Kidney (tissue), 14 donors: ENCODE data around the gene NDUFA3. TPM values are rescaled to one million over a fixed set of nuclear protein-coding genes. Genes with fewer than 3 reads are reported as not detected.

Source experiments
- DNase-seq, 5 donors: peaks; one replicate each; pipeline ENCODE4 v3.0.0-alpha.2; 2013 to 2020
- FAIRE-seq: peaks from 2 replicates; lab custom pipeline; 2012; peaks lifted over from hg19 to GRCh38; lab: Jason Lieb, UNC
- H3K27ac ChIP-seq, 2 donors: one replicate each; pipeline ENCODE4 v1.7.0; 2013; ENCODE audit warnings: low read depth in 2 of 2, low read length in 2 of 2, inconsistent platforms in 1 of 2
- H3K27me3 ChIP-seq: one replicate; pipeline ENCODE4 v1.7.1; 2013; ENCODE audit warnings: low read length, inconsistent platforms; ENCODE audit not compliant: control insufficient read depth, insufficient read depth
- H3K36me3 ChIP-seq, 3 donors: one replicate each; pipeline versions ENCODE4 v1.7.0 to v1.7.1; 2013; ENCODE audit warnings: low read length in 3 of 3, control low read depth in 1 of 3, inconsistent platforms in 1 of 3; ENCODE audit not compliant: insufficient read depth in 3 of 3, control insufficient read depth in 2 of 3
- H3K4me1 ChIP-seq, 3 donors: one replicate each; pipeline versions ENCODE4 v1.7.0 to v1.7.1; 2013; ENCODE audit warnings: low read length in 3 of 3, inconsistent platforms in 1 of 3, low read depth in 1 of 3; ENCODE audit not compliant: control insufficient read depth in 2 of 3, insufficient read depth in 2 of 3
- H3K4me3 ChIP-seq, 3 donors: one replicate each; pipeline versions ENCODE4 v1.7.0 to v1.8.1; 2013; ENCODE audit warnings: low read length in 3 of 3, control low read depth in 1 of 3, inconsistent platforms in 1 of 3
- H3K9ac ChIP-seq, 3 donors: one replicate each; pipeline versions ENCODE4 v1.7.0 to v1.7.1; 2013; ENCODE audit warnings: low read length in 3 of 3, control low read depth in 1 of 3, inconsistent platforms in 1 of 3
- H3K9me3 ChIP-seq, 3 donors: one replicate each; pipeline versions ENCODE4 v1.7.0 to v1.7.1; 2013; ENCODE audit warnings: low read length in 3 of 3, control low read depth in 1 of 3, inconsistent platforms in 1 of 3; ENCODE audit not compliant: control insufficient read depth in 2 of 3, insufficient read depth in 1 of 3
- CTCF ChIP-seq: IDR thresholded peaks from 3 replicates; pipeline ENCODE4 v1.5.1; 2012; ENCODE audit warnings: mild to moderate bottlenecking, moderate library complexity, borderline replicate concordance; ENCODE audit not compliant: insufficient read depth; ENCODE audit errors: extremely low read depth
- intact Hi-C: fragments of 100-400 bp; cut with DNase I; formaldehyde crosslinking; loops from one replicate; pipeline ENCODE4 v1.11.1; 2022
- polyA plus RNA-seq: library from polyadenylated mRNA; stranded (reverse); fragments of 350-450 nt; fragmentation: Illumina TruSeq; extraction: RNeasy Lipid Tissue Mini Kit (QIAGEN cat#74804); gene quantifications from one replicate; pipeline ENCODE4 v1.2.3, GENCODE V29; 2014; ENCODE audit warnings: low read depth, low replicate concordance; ENCODE audit not compliant: insufficient read depth
- total RNA-seq: library from RNA; stranded (reverse); fragmentation: NEBNext Ultra II Directional; extraction: Animal tissue kit (Norgen Biotek cat#: 25700); gene quantifications from one replicate; pipeline ENCODE4 v1.2.1, GENCODE V29; 2021
- donor health status: control.
- donor health status: control.
- donor health status: control.
- donor health status: control.
- donor health status: control.
- donor health status: DM: yes; HTN: yes; CAD: no.
- donor health status: Normal renal cell carcinoma (clear cell type).

The NDUFA3 gene
- total and polyA plus RNA-seq, 2 donors from 2014 or later: 132 to 1,006 TPM

GRCh38 chr19:54152878-54153524 is 50.3 kb downstream of the NDUFA3 start:
- intact Hi-C loops: no loop called here
- TF ChIP-seq CTCF: no peak

GRCh38 chr19:54153731-54154326 is 51.2 kb downstream of the NDUFA3 start:
- Histone ChIP-seq H3K4me3 (no peak overlapping the region), H3K9me3 (no peaks in the 10 kb centered on the region), H3K9ac (no peak overlapping the region), H3K27me3 (no peaks in the 10 kb centered on the region), H3K4me1 (peaks cover 0 to 8% (median 7%) of the 10 kb centered on the region in 3 donors), H3K36me3 (peaks cover 5 to 46% (median 39%) of the 10 kb centered on the region in 3 donors), H3K27ac (no peak overlapping the region)
- FAIRE-seq (no peak), DNase-seq (no peak)
- no peak for TF ChIP-seq CTCF
- intact Hi-C loops: no loop called here

More at GRCh38 chr19:54152878-54153524, 50.3 kb downstream of the NDUFA3 start:
- Histone ChIP-seq H3K27ac (no peak overlapping the region), H3K4me3 (no peak overlapping the region), H3K4me1 (peaks cover 0 to under 1% (median 0%) of the 10 kb centered on the region in 3 donors), H3K27me3 (no peaks in the 10 kb centered on the region), H3K9me3 (no peaks in the 10 kb centered on the region), H3K9ac (no peak overlapping the region), H3K36me3 (peaks cover 6 to 47% (median 35%) of the 10 kb centered on the region in 3 donors)
- peak in 1 of 5 donors; percentile 66 for DNase-seq
- no peak for FAIRE-seq

- no peaks in the 10 kb centered on the region for H3K27me3 ChIP-seq
- intact Hi-C loops: no loop called here
- FAIRE-seq (no peak), DNase-seq (no peak)
- no peak overlapping the region for H3K9ac ChIP-seq
- H3K9me3 ChIP-seq: no peaks in the 10 kb centered on the region
- H3K4me1 ChIP-seq: peaks cover 0 to 11% (median 8%) of the 10 kb centered on the region in 3 donors
- peaks cover 4 to 43% (median 34%) of the 10 kb centered on the region in 3 donors for H3K36me3 ChIP-seq
- H3K27ac ChIP-seq: no peak overlapping the region
- H3K4me3 ChIP-seq: no peak overlapping the region
- no peak for TF ChIP-seq CTCF
Observed at GRCh38 chr19:54154603-54155345, 52.1 kb downstream of the NDUFA3 start.
